ENCODE data around the gene ZNF609.

DNA sequence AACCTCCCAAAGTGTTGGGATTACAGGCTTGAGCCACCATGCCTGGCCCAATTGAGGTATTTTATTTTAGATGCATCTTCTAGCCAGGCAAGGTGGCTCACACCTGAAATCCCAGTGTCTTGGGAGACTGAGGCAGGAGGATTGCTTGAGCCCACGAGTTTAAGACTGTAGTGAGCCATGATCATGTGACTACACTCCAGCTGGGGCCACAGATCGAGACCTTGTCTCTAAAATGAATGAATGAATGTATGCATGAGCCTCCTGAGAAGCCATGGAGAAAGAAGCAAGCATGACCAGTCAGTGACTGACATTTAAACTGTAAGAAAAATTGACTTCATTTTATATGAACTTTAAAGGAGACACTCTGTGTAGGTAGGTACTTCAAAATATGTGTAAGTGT lies 105.7 kb downstream of the ZNF609 start:
- TF ChIP-seq POLR2A (IDR thresholded peaks at IDR 0.05) (no peak), EP300 (IDR thresholded peaks at IDR 0.05) (no peak)
- TF ChIP-seq, protein P1, sequence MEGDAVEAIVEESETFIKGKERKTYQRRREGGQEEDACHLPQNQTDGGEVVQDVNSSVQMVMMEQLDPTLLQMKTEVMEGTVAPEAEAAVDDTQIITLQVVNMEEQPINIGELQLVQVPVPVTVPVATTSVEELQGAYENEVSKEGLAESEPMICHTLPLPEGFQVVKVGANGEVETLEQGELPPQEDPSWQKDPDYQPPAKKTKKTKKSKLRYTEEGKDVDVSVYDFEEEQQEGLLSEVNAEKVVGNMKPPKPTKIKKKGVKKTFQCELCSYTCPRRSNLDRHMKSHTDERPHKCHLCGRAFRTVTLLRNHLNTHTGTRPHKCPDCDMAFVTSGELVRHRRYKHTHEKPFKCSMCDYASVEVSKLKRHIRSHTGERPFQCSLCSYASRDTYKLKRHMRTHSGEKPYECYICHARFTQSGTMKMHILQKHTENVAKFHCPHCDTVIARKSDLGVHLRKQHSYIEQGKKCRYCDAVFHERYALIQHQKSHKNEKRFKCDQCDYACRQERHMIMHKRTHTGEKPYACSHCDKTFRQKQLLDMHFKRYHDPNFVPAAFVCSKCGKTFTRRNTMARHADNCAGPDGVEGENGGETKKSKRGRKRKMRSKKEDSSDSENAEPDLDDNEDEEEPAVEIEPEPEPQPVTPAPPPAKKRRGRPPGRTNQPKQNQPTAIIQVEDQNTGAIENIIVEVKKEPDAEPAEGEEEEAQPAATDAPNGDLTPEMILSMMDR (IDR thresholded peaks at IDR 0.05): no peak

All from sigmoid colon (tissue), 4 donors.